CD4-positive, alpha-beta T cell treated with Interleukin-12 subunit alpha and Interleukin-12 subunit beta, for 1 hour (primary cell): Measurements from ENCODE around the gene SF3B3.
A peak's percentile ranks its signal among the peaks of the same experiment; 100 is the strongest.
"Not testable (repeated sequence)": the region's sequence is repeated elsewhere in the genome, so short reads cannot be mapped to it uniquely, and the experiment has no call there.

Experiments used
- DNase-seq: peaks from one replicate; pipeline ENCODE4 v3.0.0-alpha.2; 2020

The SF3B3 gene

DNA sequence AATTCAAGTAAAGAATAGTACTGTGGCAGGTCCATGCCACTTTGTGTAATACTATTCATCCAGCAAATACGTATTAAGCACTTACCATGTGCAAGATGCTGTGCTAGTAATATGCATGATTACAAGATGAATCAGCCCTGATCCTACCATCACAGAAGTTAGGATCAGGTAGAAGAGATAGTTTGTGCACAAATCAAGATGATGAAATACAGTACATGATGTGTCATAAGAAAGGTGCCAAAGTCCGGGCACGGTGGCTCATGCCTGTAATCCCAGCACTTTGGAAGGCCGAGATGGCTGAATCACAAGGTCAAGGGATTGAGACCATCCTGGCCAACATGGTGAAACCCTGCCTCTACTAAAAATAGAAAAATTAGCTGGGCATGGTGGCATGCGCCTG lies 11.2 kb upstream of the SF3B3 start:
- no peak for DNase-seq

DNA sequence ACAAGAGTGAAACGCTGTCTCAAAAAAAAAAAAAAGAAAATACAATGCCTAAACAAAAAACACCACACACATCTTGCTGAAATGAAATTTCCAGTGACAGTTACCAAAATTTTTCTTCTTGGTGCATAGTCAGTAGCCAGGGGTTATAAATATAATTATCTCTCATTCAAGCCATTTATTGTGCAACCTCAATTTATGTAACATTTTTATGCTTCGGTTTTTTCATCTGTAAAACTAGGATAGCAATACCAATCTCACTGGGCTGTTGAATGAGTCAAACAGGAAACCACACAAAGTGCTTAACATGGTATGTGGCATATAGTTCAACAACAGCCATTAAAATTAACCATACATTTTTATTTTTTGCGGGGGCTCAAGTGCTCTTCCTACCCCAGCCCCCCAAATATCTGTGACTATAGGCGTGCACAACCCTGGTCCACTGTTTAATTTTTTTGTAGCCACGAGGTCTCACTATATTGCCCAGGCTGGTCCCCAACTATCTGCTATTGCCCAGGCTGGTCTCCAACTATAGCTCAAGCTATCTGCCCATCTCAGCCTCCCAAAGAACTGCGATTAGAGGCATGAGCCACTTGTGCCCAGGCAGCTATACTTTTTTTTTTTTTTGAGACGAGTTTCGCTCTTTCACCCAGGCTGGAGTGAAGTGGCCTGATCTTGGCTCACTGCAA lies 2.9 kb upstream of the SF3B3 start:
- peak; percentile 59 for DNase-seq

- peak; percentile 25 for DNase-seq
These were observed 1.2 kb upstream of the SF3B3 start for GRCh38 chr16:70522216-70523075.

- DNase-seq: peak; percentile 93
These were observed 407 bp upstream of the SF3B3 start, which contains the start of gene COG4 for GRCh38 chr16:70523076-70523742. COG4 (minus strand) TSS chr16:70523554; CDS start chr16:70523543, 11 bp downstream.

GRCh38 chr16:70524399-70524825 lies 796 bp downstream of the SF3B3 start:
- DNase-seq: peak; percentile 53

DNA sequence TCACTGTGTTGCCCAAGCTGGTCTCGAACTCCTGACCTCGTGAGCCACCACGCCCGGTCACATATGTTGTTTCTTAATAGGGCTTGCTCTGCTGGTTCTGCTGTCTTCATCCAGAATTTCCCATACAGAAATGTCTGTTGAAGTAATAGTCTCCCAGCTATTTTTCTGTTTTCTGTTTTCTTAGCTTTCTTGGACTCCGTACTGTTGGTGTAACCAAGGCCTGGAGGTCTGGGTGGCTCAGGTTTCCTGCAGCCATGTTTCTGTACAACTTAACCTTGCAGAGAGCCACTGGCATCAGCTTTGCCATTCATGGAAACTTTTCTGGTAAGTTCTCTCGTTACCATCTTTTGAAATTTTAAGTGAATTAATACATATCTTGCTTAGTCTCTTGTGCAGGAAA lies 2.8 kb downstream of the SF3B3 start:
- DNase-seq: no peak

- DNase-seq: no peak
These were observed 3.8 kb downstream of the SF3B3 start for GRCh38 chr16:70527315-70527996.

GRCh38 chr16:70529051-70529777 lies 5.6 kb downstream of the SF3B3 start:
- peak; percentile 50 for DNase-seq

- not testable (repeated sequence) for DNase-seq
These were observed 6.3 kb downstream of the SF3B3 start for GRCh38 chr16:70529954-70530353.

DNA sequence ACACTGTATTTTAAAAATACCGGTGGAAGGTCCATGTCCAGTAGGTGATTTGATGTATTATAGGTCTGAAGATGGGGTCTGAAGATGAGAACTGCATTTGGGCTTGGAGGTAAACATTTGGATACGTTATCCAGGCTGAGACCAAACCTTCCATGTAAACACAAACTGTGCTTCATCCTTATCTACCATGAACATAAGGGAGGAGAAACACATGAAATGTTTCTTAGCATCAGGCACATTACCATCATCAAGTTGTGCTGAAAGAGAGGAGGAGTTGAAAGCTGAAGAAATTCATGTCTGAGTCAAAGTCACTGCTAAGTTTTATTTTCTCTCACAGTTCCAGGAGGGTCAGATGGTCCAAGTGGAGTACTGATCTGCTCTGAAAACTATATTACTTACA lies 11.4 kb downstream of the SF3B3 start:
- DNase-seq: no peak

DNA sequence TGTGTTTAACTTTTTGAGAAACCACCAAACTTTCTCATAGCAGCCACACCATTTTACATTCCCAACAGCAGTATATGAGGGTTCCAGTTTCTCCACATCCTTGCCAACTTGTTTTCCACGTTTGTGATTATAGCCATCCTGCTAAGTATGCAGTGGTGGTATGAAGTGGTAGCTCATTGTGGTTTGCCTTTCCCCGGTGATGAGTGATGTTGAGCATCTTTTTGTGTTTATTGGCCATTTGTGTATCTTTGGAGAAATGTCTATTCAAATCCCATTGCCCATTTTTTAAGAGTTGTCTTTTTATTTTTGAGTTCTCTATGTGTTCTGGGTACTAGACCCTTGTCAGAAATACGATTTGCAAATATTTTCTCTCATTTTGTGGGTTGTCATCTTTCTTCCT lies 17.4 kb downstream of the SF3B3 start:
- DNase-seq: no peak

- DNase-seq: no peak
These were observed 20.9 kb downstream of the SF3B3 start for GRCh38 chr16:70544548-70544947.

GRCh38 chr16:70548936-70549335 lies 25.3 kb downstream of the SF3B3 start:
- DNase-seq: no peak

GRCh38 chr16:70550082-70550481 lies 26.5 kb downstream of the SF3B3 start:
- DNase-seq: no peak

DNA sequence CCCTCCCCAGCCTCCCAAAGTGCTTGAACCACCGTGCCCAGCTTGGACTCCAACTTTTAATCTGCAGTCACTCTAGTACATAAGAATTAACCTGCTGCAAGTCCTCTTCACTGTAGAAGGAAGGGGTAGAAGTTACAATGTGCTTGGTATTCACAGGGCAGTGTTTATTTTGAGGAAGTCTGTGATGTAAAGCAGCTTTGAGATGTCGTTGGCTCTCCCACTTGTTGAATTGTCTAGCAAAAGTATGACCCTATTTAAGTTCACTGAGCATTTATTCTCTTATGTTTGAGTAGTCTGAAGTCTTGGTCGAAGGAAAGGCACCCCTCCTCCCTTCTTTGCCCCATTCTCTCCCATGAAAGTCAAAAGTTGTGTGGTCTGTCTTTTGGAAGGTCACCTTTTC lies 28.2 kb downstream of the SF3B3 start:
- DNase-seq: no peak

- DNase-seq: no peak
These were observed 29.1 kb downstream of the SF3B3 start for GRCh38 chr16:70552675-70553074.

- DNase-seq: no peak
These were observed 30.0 kb downstream of the SF3B3 start for GRCh38 chr16:70553645-70554044.

GRCh38 chr16:70556063-70556462 lies 32.4 kb downstream of the SF3B3 start:
- DNase-seq: no peak

DNA sequence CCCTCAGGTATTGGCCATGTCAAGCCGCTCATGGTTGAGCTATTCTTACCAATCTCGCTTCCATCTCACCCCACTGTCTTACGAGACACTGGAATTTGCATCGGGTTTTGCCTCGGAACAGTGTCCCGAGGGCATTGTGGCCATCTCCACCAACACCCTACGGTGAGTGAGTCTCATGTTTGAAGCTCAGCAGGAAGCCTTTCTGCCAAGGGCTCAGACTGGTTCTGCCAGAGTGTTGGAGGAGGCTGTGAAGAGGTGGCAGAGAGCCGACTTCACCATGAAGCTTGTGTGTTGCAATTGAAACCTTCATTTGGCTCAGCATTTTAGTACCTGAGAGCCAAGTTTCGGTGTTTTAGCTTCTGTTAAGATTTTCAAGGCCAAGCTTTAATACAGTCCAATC lies 38.0 kb downstream of the SF3B3 start:
- DNase-seq: no peak

DNA sequence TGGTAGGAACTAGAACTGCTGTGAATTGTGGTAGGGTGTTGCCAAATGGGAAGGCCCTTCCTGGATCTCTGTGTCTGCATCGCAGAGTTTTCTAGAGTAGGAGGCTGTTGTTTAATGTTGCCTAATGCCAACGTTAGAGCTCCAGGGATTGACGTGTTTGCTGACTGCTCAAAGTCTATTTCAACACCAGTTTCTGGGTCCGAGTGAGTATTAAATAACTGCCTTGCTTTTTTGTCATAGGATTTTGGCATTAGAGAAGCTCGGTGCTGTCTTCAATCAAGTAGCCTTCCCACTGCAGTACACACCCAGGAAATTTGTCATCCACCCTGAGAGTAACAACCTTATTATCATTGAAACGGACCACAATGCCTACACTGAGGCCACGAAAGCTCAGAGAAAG lies 40.0 kb downstream of the SF3B3 start:
- no peak for DNase-seq

- DNase-seq: no peak
These were observed 41.4 kb downstream of the SF3B3 start for GRCh38 chr16:70565053-70565452.

- no peak for DNase-seq
These were observed 45.1 kb downstream of the SF3B3 start for GRCh38 chr16:70568601-70569237.
